WTC11 (cell line): Measurements from ENCODE around the gene FBXL16. TPM values are rescaled to one million over a fixed set of nuclear protein-coding genes. Genes with fewer than 3 reads are reported as not detected.

Experiments
- ATAC-seq: fragments of 200-7000 bp; cut with Tn5 transposase; 2 replicates; pipeline ENCODE4 v1.10.0; 2021; ENCODE audit warnings: mild to moderate bottlenecking, moderate library complexity
- CTCF ChIA-PET: fragments of 300-600 bp; sonication (Branson Sonifier 250); formaldehyde crosslinking; loops from one replicate; lab custom pipeline; 2021; ENCODE audit warnings: antibody characterized with exemption; lab: Charles Lee
- POLR2A ChIA-PET: fragments of 350-600 bp; sonication (Branson Sonifier 250); formaldehyde crosslinking; loops from one replicate; lab custom pipeline; 2021; ENCODE audit warnings: antibody characterized with exemption; lab: Charles Lee
- DNase-seq: peaks from one replicate; pipeline ENCODE4 v3.0.0; 2021; ENCODE audit warnings: low spot score
- H3K27ac Mint-ChIP-seq: 2 replicates; pipeline ENCODE4 v1.8.0; 2021; ENCODE audit warnings: mixed read lengths
- H3K27me3 Mint-ChIP-seq: 2 replicates; pipeline ENCODE4 v1.8.0; 2021; ENCODE audit warnings: low read depth, mild to moderate bottlenecking, moderate library complexity, mixed read lengths
- H3K36me3 Mint-ChIP-seq: 2 replicates; pipeline ENCODE4 v1.8.0; 2021; ENCODE audit warnings: mixed read lengths
- H3K4me1 Mint-ChIP-seq: 2 replicates; pipeline ENCODE4 v1.8.0; 2022; ENCODE audit warnings: mixed read lengths
- H3K4me3 Mint-ChIP-seq: 2 replicates; pipeline ENCODE4 v1.8.0; 2021; ENCODE audit warnings: mild to moderate bottlenecking, moderate library complexity, mixed read lengths
- H3K9me3 Mint-ChIP-seq: 2 replicates; pipeline ENCODE4 v1.8.0; 2021; ENCODE audit warnings: mixed read lengths
- ARID4B ChIP-seq: sonication (generic); formaldehyde crosslinking; IDR thresholded peaks from 2 replicates; pipeline ENCODE4 v1.8.0; 2023; ENCODE audit warnings: missing genetic modification reagents, mild to moderate bottlenecking, borderline replicate concordance
- ATF3 ChIP-seq: sonication (generic); formaldehyde crosslinking; conservative IDR thresholded peaks from 2 replicates; pipeline ENCODE4 v1.8.1; 2022; ENCODE audit warnings: mild to moderate bottlenecking, missing genetic modification reagents
- CBFB ChIP-seq: sonication (generic); formaldehyde crosslinking; IDR thresholded peaks from 2 replicates; pipeline ENCODE4 v1.8.1; 2022; ENCODE audit warnings: mild to moderate bottlenecking, low read depth, missing genetic modification reagents
- E2F1 ChIP-seq: sonication (generic); formaldehyde crosslinking; IDR thresholded peaks from 2 replicates; pipeline ENCODE4 v1.8.0; 2022; ENCODE audit warnings: mild to moderate bottlenecking, missing genetic modification reagents
- ETV6 ChIP-seq: sonication (generic); formaldehyde crosslinking; IDR thresholded peaks from 2 replicates; pipeline ENCODE4 v1.8.1; 2022; ENCODE audit warnings: mild to moderate bottlenecking, missing genetic modification reagents
- FOXK1 ChIP-seq: sonication (generic); formaldehyde crosslinking; IDR thresholded peaks from 2 replicates; pipeline ENCODE4 v1.8.0; 2022; ENCODE audit warnings: mild to moderate bottlenecking, moderate library complexity, missing genetic modification reagents
- FOXP1 ChIP-seq: sonication (generic); formaldehyde crosslinking; IDR thresholded peaks from 2 replicates; pipeline ENCODE4 v1.8.0; 2022; ENCODE audit warnings: missing genetic modification reagents, mild to moderate bottlenecking, moderate library complexity, borderline replicate concordance
- FOXP4 ChIP-seq: sonication (generic); formaldehyde crosslinking; IDR thresholded peaks from 2 replicates; pipeline ENCODE4 v1.8.0; 2022; ENCODE audit warnings: mild to moderate bottlenecking, missing genetic modification reagents
- GRHL2 ChIP-seq: fragments of 250-450 bp; sonication (Bioruptor Pico); IDR thresholded peaks from 2 replicates; pipeline ENCODE4 v1.8.0; 2022; ENCODE audit warnings: mild to moderate bottlenecking, moderate library complexity; ENCODE audit not compliant: insufficient replicate concordance, severe bottlenecking
- MAX ChIP-seq: sonication (generic); formaldehyde crosslinking; IDR thresholded peaks from 2 replicates; pipeline ENCODE4 v1.8.0; 2022; ENCODE audit warnings: mild to moderate bottlenecking, missing genetic modification reagents
- NFATC4 ChIP-seq: fragments of 250-450 bp; sonication (Bioruptor Pico); IDR thresholded peaks from 2 replicates; pipeline ENCODE4 v1.9.0; 2021; ENCODE audit warnings: mild to moderate bottlenecking
- NFE2L1 ChIP-seq: sonication (generic); formaldehyde crosslinking; IDR thresholded peaks from 2 replicates; pipeline ENCODE4 v1.8.1; 2023; ENCODE audit warnings: missing genetic modification reagents
- NR1H2 ChIP-seq: sonication (generic); formaldehyde crosslinking; IDR thresholded peaks from 2 replicates; pipeline ENCODE4 v1.9.0; 2021; ENCODE audit warnings: mild to moderate bottlenecking, moderate library complexity, missing genetic modification reagents
- OVOL2 ChIP-seq: fragments of 250-450 bp; sonication (Bioruptor Pico); IDR thresholded peaks from 2 replicates; pipeline ENCODE4 v1.9.0; 2021; ENCODE audit warnings: mild to moderate bottlenecking, borderline replicate concordance
- PRDM15 ChIP-seq: sonication (generic); formaldehyde crosslinking; IDR thresholded peaks from 2 replicates; pipeline ENCODE4 v1.8.0; 2022; ENCODE audit warnings: missing genetic modification reagents
- SP1 ChIP-seq: sonication (generic); formaldehyde crosslinking; conservative IDR thresholded peaks from 2 replicates; pipeline ENCODE4 v1.8.1; 2022; ENCODE audit warnings: missing genetic modification reagents
- TCF7 ChIP-seq: sonication (generic); formaldehyde crosslinking; IDR thresholded peaks from 2 replicates; pipeline ENCODE4 v1.8.0; 2022; ENCODE audit warnings: mild to moderate bottlenecking, low read depth, missing genetic modification reagents, moderate library complexity
- TP53 ChIP-seq: sonication (generic); formaldehyde crosslinking; IDR thresholded peaks from 2 replicates; pipeline ENCODE4 v1.8.1; 2023; ENCODE audit warnings: mild to moderate bottlenecking, missing genetic modification reagents
- ZBTB21 ChIP-seq: sonication (generic); formaldehyde crosslinking; IDR thresholded peaks from 2 replicates; pipeline ENCODE4 v1.8.1; 2023; ENCODE audit warnings: mild to moderate bottlenecking, missing genetic modification reagents, borderline replicate concordance
- ZBTB43 ChIP-seq: sonication (generic); formaldehyde crosslinking; IDR thresholded peaks from 2 replicates; pipeline ENCODE4 v1.8.1; 2023; ENCODE audit warnings: mild to moderate bottlenecking, missing genetic modification reagents
- ZNF121 ChIP-seq: sonication (generic); formaldehyde crosslinking; IDR thresholded peaks from 2 replicates; pipeline ENCODE4 v1.8.0; 2023; ENCODE audit warnings: missing genetic modification reagents
- total RNA-seq: library from RNA; stranded (reverse); gene quantifications from 3 replicates; pipeline ENCODE4 v1.2.3, GENCODE V29; 2021

The FBXL16 gene
- total RNA-seq, 1 experiment from 2014 or later = 22.7 TPM

GRCh38 chr16:695355-696089, 10.1 kb downstream of the FBXL16 start:
- ATAC-seq = peak; percentile 18
- Mint-ChIP-seq H3K4me3 (peak overlapping the region; percentile 74), H3K27me3 (peaks cover 80% of the 10 kb centered on the region), H3K9me3 (no peaks in the 10 kb centered on the region), H3K4me1 (peaks cover 4% of the 10 kb centered on the region; the same call in 1 of the 2 replicates), H3K27ac (no peak overlapping the region), H3K36me3 (no peaks in the 10 kb centered on the region)
- ChIA-PET POLR2A (interaction anchor here (1.0 to 2.0 kb wide), 6 partner anchors 9 to 93 kb away, joined by 3 to 6 read pairs (median 4); partner anchors contain the start of genes CHTF18, JMJD8, RPUSD1 and STUB1), CTCF (interaction anchor here (1.0 to 2.5 kb wide), 19 partner anchors 9 to 208 kb away, joined by 3 to 12 read pairs (median 5); partner anchors contain the start of genes CHTF18, CIAO3, JMJD8 and METRN)
- DNase-seq = peak; percentile 68
- TF ChIP-seq OVOL2 (CRISPR knock-in tag) (no peak), ZBTB43 (peak; percentile 82; the same call in 1 of the 2 replicates), FOXK1 (CRISPR knock-in tag) (peak; percentile 80; the same call in 1 of the 2 replicates), SP1 (CRISPR knock-in tag) (peak; percentile 60), ETV6 (CRISPR knock-in tag) (peak; percentile 53; the same call in 1 of the 2 replicates), NR1H2 (CRISPR knock-in tag) (no peak), FOXP4 (CRISPR knock-in tag) (peak; percentile 32; the same call in 1 of the 2 replicates), GRHL2 (CRISPR knock-in tag) (no peak), NFE2L1 (CRISPR knock-in tag) (peak; percentile 84), FOXP1 (peak; percentile 96), PRDM15 (CRISPR knock-in tag) (peak; percentile 56; the same call in 1 of the 2 replicates), ZNF121 (CRISPR knock-in tag) (no peak), E2F1 (CRISPR knock-in tag) (peak; percentile 77; the same call in 1 of the 2 replicates), ZBTB21 (CRISPR knock-in tag) (peak; percentile 89), MAX (CRISPR knock-in tag) (peak; percentile 95), ARID4B (CRISPR knock-in tag) (peak; percentile 67; the same call in 1 of the 2 replicates), CBFB (CRISPR knock-in tag) (peak; percentile 74; the same call in 1 of the 2 replicates), ATF3 (CRISPR knock-in tag) (0 out of 2 replicates have a peak, but pooled peaks have one; percentile 48), NFATC4 (CRISPR knock-in tag) (no peak), TP53 (CRISPR knock-in tag) (0 out of 2 replicates have a peak, but pooled peaks have one; percentile 60), TCF7 (CRISPR knock-in tag) (peak; percentile 36; the same call in 1 of the 2 replicates)
